WTC11 (cell line): ENCODE measurements around the gene ZNF628. TPM values are rescaled to one million over a fixed set of nuclear protein-coding genes. Genes with fewer than 3 reads are reported as not detected.

Experiments used
- ATAC-seq: fragments of 200-7000 bp; cut with Tn5 transposase; 2 replicates; pipeline ENCODE4 v1.10.0; 2021; ENCODE audit warnings: mild to moderate bottlenecking, moderate library complexity
- CTCF ChIA-PET: fragments of 300-600 bp; sonication (Branson Sonifier 250); formaldehyde crosslinking; loops from one replicate; lab custom pipeline; 2021; ENCODE audit warnings: antibody characterized with exemption; lab: Charles Lee
- POLR2A ChIA-PET: fragments of 350-600 bp; sonication (Branson Sonifier 250); formaldehyde crosslinking; loops from one replicate; lab custom pipeline; 2021; ENCODE audit warnings: antibody characterized with exemption; lab: Charles Lee
- DNase-seq: peaks from one replicate; pipeline ENCODE4 v3.0.0; 2021; ENCODE audit warnings: low spot score
- H3K27ac Mint-ChIP-seq: 2 replicates; pipeline ENCODE4 v1.8.0; 2021; ENCODE audit warnings: mixed read lengths
- H3K27me3 Mint-ChIP-seq: 2 replicates; pipeline ENCODE4 v1.8.0; 2021; ENCODE audit warnings: low read depth, mild to moderate bottlenecking, moderate library complexity, mixed read lengths
- H3K36me3 Mint-ChIP-seq: 2 replicates; pipeline ENCODE4 v1.8.0; 2021; ENCODE audit warnings: mixed read lengths
- H3K4me1 Mint-ChIP-seq: 2 replicates; pipeline ENCODE4 v1.8.0; 2022; ENCODE audit warnings: mixed read lengths
- H3K4me3 Mint-ChIP-seq: 2 replicates; pipeline ENCODE4 v1.8.0; 2021; ENCODE audit warnings: mild to moderate bottlenecking, moderate library complexity, mixed read lengths
- H3K9me3 Mint-ChIP-seq: 2 replicates; pipeline ENCODE4 v1.8.0; 2021; ENCODE audit warnings: mixed read lengths
- ATF3 ChIP-seq: sonication (generic); formaldehyde crosslinking; conservative IDR thresholded peaks from 2 replicates; pipeline ENCODE4 v1.8.1; 2022; ENCODE audit warnings: mild to moderate bottlenecking, missing genetic modification reagents
- ATF6 ChIP-seq: sonication (generic); formaldehyde crosslinking; IDR thresholded peaks from 2 replicates; pipeline ENCODE4 v1.8.1; 2023; ENCODE audit warnings: mild to moderate bottlenecking, missing genetic modification reagents
- CDX4 ChIP-seq: fragments of 250-450 bp; sonication (Bioruptor Pico); IDR thresholded peaks from 2 replicates; pipeline ENCODE4 v1.9.0; 2021; ENCODE audit warnings: moderate library complexity, mild to moderate bottlenecking, inconsistent platforms, borderline replicate concordance
- E2F1 ChIP-seq: sonication (generic); formaldehyde crosslinking; IDR thresholded peaks from 2 replicates; pipeline ENCODE4 v1.8.0; 2022; ENCODE audit warnings: mild to moderate bottlenecking, missing genetic modification reagents
- ESRRA ChIP-seq: sonication (generic); formaldehyde crosslinking; IDR thresholded peaks from 2 replicates; pipeline ENCODE4 v1.8.1; 2022; ENCODE audit warnings: mild to moderate bottlenecking, missing genetic modification reagents, borderline replicate concordance
- FOXK1 ChIP-seq: sonication (generic); formaldehyde crosslinking; IDR thresholded peaks from 2 replicates; pipeline ENCODE4 v1.8.0; 2022; ENCODE audit warnings: mild to moderate bottlenecking, moderate library complexity, missing genetic modification reagents
- GTF2I ChIP-seq: fragments of 250-450 bp; sonication (Bioruptor Pico); conservative IDR thresholded peaks from 2 replicates; pipeline ENCODE4 v1.4.0; 2021; ENCODE audit warnings: mild to moderate bottlenecking
- HMGXB4 ChIP-seq: sonication (generic); formaldehyde crosslinking; IDR thresholded peaks from 2 replicates; pipeline ENCODE4 v1.8.1; 2023; ENCODE audit warnings: mild to moderate bottlenecking, moderate library complexity, missing genetic modification reagents
- IRF2 ChIP-seq: sonication (generic); formaldehyde crosslinking; IDR thresholded peaks from 2 replicates; pipeline ENCODE4 v1.8.0; 2022; ENCODE audit warnings: low read depth, missing genetic modification reagents, borderline replicate concordance
- PRDM15 ChIP-seq: sonication (generic); formaldehyde crosslinking; IDR thresholded peaks from 2 replicates; pipeline ENCODE4 v1.8.0; 2022; ENCODE audit warnings: missing genetic modification reagents
- RORB ChIP-seq: fragments of 250-450 bp; sonication (Bioruptor Pico); IDR thresholded peaks from 2 replicates; pipeline ENCODE4 v1.9.0; 2021; ENCODE audit warnings: mild to moderate bottlenecking
- ZBTB21 ChIP-seq: sonication (generic); formaldehyde crosslinking; IDR thresholded peaks from 2 replicates; pipeline ENCODE4 v1.8.1; 2023; ENCODE audit warnings: mild to moderate bottlenecking, missing genetic modification reagents, borderline replicate concordance
- ZBTB43 ChIP-seq: sonication (generic); formaldehyde crosslinking; IDR thresholded peaks from 2 replicates; pipeline ENCODE4 v1.8.1; 2023; ENCODE audit warnings: mild to moderate bottlenecking, missing genetic modification reagents
- ZNF232 ChIP-seq: sonication (generic); formaldehyde crosslinking; IDR thresholded peaks from 2 replicates; pipeline ENCODE4 v1.8.0; 2022; ENCODE audit warnings: mild to moderate bottlenecking, missing genetic modification reagents
- ZNF263 ChIP-seq: sonication (generic); formaldehyde crosslinking; IDR thresholded peaks from 2 replicates; pipeline ENCODE4 v1.8.1; 2022; ENCODE audit warnings: low read depth, mild to moderate bottlenecking, moderate library complexity, missing genetic modification reagents
- ZSCAN18 ChIP-seq: fragments of 250-450 bp; sonication (Bioruptor Pico); IDR thresholded peaks from 2 replicates; pipeline ENCODE4 v2.1.2; 2022; ENCODE audit warnings: mild to moderate bottlenecking, moderate library complexity
- total RNA-seq: library from RNA; stranded (reverse); gene quantifications from 3 replicates; pipeline ENCODE4 v1.2.3, GENCODE V29; 2021

ZNF628 gene
- total RNA-seq, 1 experiment from 2014 or later, result 23.6 TPM

- H3K27ac Mint-ChIP-seq, result no peak overlapping the region
- CTCF ChIA-PET, result interaction anchor here (0.8 kb wide), 1 partner anchor 365 kb away, joined by 3 read pairs; no protein-coding TSS in a partner anchor
- H3K9me3 Mint-ChIP-seq, result no peaks in the 10 kb centered on the region
- no peak for TF ChIP-seq FOXK1 (CRISPR knock-in tag)
- no peak for TF ChIP-seq CDX4 (CRISPR knock-in tag)
- TF ChIP-seq ZNF232 (CRISPR knock-in tag), result no peak
- no peak for TF ChIP-seq ATF6 (CRISPR knock-in tag)
- peak; percentile 97 for TF ChIP-seq ZBTB43 (CRISPR knock-in tag)
- H3K27me3 Mint-ChIP-seq, result peaks cover 2% of the 10 kb centered on the region; the same call in 1 of the 2 replicates
- DNase-seq (no peak), ATAC-seq (no peak)
- no peak overlapping the region for H3K4me3 Mint-ChIP-seq
- no peaks in the 10 kb centered on the region for H3K36me3 Mint-ChIP-seq
- H3K4me1 Mint-ChIP-seq, result no peaks in the 10 kb centered on the region; the same call in 1 of the 2 replicates
- POLR2A ChIA-PET, result interaction anchor here (0.5 kb wide), 1 partner anchor 594 kb away, joined by 3 read pairs; the partner anchor contains the start of gene ZNF787
These were observed 51.0 kb downstream of the ZNF628 start for GRCh38 chr19:55527197-55528029.

- no peak for ATAC-seq
- ChIA-PET CTCF (interaction anchor here (0.8 kb wide), 1 partner anchor 366 kb away, joined by 3 read pairs; no protein-coding TSS in a partner anchor), POLR2A (interaction anchor here (0.5 kb wide), 1 partner anchor 593 kb away, joined by 3 read pairs; the partner anchor contains the start of gene ZNF787)
- Mint-ChIP-seq H3K36me3 (no peaks in the 10 kb centered on the region), H3K4me3 (no peak overlapping the region), H3K27me3 (peaks cover 2% of the 10 kb centered on the region; the same call in 1 of the 2 replicates), H3K9me3 (no peaks in the 10 kb centered on the region), H3K4me1 (no peaks in the 10 kb centered on the region; the same call in 1 of the 2 replicates), H3K27ac (no peak overlapping the region)
- no peak for DNase-seq
- TF ChIP-seq ZNF263 (CRISPR knock-in tag), result no peak
- TF ChIP-seq GTF2I (CRISPR knock-in tag), result no peak
- no peak for TF ChIP-seq PRDM15
- TF ChIP-seq HMGXB4, result no peak
- no peak for TF ChIP-seq ATF3
- TF ChIP-seq IRF2, result no peak
- TF ChIP-seq ZBTB21, result no peak
- TF ChIP-seq CDX4 (CRISPR knock-in tag), result no peak
- TF ChIP-seq ESRRA, result no peak
- no peak for TF ChIP-seq RORB (CRISPR knock-in tag)
- no peak for TF ChIP-seq E2F1 (CRISPR knock-in tag)
- TF ChIP-seq ZSCAN18 (CRISPR knock-in tag), result no peak
These were observed 51.8 kb downstream of the ZNF628 start for GRCh38 chr19:55528030-55528803.
